Skeletal muscle cell (primary cell): Measurements from ENCODE around the gene APBA2.
"Not testable (repeated sequence)": the region's sequence is repeated elsewhere in the genome, so short reads cannot be mapped to it uniquely, and the experiment has no call there.

Experiments used
- DNase-seq: peaks from one replicate; pipeline ENCODE4 v3.0.0-alpha.2; 2010; ENCODE audit warnings: low read depth
- H3K4me3 ChIP-seq: 2 replicates; pipeline ENCODE4 v1.5.1; 2011; ENCODE audit warnings: low read depth, mild to moderate bottlenecking, control low read depth, low read length, moderate library complexity

APBA2 gene

DNA sequence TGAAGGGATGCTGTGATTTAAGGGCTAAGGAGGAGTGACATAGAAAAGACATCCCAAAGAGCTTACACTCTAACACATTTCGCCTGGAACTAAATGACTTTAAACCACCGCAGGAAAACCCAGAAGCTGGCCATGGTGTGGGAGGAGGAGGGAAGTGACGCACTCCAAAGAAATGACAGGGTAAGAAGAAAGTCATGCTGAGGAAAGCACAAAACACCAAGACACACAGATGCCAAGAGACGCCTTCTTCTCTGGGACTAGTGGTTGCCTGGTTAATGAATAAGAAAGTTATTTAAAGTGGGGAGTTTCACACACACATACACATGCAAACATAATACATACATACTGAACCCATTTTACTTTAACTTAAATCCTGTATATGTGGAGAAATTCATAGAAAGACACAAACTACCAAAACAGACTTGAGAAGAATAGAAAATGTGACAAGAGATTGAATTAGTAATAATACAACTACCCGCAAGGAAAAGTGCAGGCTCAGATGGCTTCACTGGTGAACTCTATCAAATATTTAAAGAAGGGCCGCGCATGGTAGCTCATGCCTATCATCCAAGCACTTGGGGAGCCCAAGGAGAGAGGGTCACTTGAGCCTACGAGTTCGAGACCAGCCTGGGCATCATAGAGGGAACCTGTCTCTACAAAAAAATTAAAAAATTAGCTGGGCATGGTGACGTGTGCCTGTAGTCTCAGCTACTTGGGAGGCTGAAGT lies 258.3 kb downstream of the APBA2 start:
- peak; percentile 36 for DNase-seq
- H3K4me3 ChIP-seq, result no peak overlapping the region

DNA sequence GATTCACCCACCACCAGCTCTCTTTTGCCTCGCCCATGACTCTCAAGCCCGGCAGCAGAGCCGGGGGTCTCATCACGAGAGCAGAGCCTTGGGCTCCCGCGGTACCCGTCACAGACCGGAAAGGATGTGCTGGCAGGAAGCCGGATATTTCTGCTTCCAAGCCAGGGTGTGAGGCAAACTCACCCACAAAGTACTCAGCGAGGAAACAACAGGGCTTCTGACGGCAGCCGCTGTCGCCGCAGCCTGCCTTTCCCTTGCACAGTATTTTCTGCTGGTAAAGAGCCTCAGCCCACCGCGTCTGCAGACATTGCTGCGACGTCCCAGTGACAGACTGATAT lies 263.9 kb downstream of the APBA2 start:
- no peak overlapping the region for H3K4me3 ChIP-seq
- DNase-seq, result no peak

DNA sequence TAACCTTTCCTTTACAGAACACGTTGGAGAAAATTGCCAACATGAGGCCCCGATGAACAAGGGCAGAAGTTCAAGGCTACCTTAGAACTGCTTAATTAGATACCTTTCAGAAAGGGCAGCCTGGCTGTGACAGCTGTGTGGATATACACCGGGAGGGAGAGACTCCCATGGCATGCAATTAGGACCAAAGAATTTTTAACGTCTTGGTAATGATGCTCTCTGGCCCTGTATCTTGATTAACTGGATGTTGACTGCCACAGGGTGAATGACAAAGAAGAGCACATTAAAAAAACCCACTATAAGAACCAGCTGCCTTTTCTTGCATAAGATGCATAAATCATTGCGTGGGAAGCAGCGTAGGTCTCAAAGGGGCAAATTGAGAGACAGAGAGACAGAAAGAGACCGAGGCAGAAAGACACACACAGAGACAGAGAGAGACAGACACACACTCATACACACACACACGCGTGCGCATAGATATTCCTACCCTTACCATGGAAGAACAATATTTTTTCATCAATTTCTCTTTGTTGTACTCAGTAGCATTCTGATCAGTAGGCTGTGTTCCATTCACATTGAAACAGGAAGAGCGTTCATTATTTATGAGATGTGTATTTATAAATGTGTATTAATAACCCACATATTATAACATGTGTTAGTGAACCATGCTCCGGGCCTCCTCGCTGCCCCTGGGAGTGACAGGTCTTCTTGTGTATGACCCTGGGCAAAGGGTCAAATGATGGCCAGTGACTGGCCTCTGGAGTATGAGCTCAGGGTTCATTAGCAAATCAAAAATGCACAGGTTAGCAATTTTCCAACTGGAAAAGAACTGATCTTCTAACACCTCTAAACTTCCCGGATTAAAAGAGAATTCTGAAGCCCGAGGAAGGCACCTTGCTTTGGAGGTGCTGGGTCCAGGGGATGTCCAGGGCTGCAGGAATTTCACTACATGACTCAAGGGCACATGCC lies 265.0 kb downstream of the APBA2 start:
- DNase-seq, result no peak
- no peak overlapping the region for H3K4me3 ChIP-seq

DNA sequence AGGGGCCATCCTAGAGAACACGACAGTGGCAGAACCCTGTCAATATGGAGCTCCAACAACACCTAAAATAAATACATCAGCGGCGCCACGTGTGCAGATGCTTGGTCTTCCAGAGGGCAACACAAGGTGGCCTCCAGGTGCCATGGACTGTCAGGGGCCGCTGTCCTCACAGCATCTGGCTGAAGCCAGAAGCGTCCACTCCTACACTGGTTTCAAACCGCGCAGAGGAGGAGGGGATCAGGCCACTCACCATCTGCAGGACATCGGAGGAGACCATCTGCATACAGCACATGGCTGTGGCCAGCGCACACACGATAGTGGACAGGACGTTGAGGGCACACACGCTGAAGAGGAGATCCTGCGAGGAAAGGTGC lies 265.7 kb downstream of the APBA2 start:
- H3K4me3 ChIP-seq, result no peak overlapping the region

DNA sequence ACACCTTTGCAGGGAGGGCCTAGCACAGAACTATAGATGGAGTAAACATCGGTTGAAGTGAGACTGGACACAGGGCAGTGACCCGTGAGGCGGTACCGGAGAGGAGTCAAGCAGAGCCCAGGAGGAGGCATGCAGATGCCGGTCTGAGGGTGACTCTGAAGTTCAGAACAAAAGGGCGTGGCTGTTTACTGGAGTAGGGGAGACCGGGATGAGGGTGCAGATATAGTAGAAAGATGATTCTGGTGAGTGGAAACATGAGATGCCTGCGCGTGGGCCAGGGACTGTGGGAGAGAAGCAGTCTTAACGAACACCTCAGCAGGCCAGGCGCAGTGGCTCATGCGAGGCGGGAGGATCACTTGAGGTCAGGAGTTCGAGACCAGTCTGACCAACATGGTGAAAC lies 270.7 kb downstream of the APBA2 start:
- no peak overlapping the region for H3K4me3 ChIP-seq

More for the DNA sequence above, 265.7 kb downstream of the APBA2 start:
- no peak for DNase-seq

DNA sequence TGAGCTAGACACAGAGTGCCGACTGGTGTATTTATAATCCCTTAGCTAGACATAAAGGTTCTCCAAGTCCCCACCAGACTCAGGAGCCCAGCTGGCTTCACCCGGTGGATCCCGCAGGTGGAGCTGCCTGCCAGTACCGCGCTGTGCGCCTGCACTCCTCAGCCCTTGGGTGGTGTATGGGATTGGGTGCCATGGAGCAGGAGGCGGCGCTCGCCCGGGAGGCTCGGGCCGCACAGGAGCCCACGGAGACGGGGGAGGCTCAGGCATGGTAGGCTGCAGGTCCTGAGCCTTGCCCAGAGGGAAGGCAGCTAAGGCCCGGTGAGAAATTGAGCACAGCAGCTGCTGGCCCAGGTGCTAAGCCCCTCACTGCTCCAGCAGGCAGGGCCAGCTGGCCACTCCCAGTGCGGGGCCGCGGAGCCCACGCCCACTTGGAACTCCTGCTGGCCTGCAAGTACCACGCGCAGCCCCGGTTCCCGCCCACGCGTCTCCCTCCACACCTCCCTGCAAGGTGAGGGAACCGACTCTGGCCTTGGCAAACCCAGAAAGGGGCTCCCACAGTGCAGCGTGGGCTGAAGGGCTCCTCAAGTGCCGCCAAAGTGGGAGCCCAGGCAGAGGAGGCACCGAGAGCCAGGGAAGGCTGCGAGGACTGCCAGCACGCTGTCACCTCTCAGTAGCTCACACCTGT lies 274.1 kb downstream of the APBA2 start:
- no peak overlapping the region for H3K4me3 ChIP-seq

More for the DNA sequence above, 270.7 kb downstream of the APBA2 start:
- no peak for DNase-seq

DNA sequence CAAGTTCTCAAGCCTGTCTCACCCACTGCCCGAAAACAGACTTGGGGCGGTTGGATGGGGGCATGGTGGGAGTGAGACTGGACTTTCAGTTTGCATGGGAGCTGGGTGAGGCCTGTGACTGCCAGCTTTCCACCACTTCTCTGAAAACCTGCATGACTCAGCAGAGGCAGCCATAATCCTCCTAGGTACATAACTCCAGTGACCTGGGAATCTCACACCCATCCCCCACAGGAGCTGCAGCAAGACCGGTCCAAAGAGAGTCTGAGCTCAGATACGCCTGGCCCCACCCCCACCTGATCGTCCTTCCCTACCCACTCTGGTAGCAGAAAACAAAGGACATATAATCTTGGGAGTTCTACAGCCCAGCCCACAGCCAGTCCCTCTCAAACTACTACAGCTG lies 276.6 kb downstream of the APBA2 start:
- no peak overlapping the region for H3K4me3 ChIP-seq
- no peak for DNase-seq

More for the DNA sequence above, 274.1 kb downstream of the APBA2 start:
- no peak for DNase-seq

DNA sequence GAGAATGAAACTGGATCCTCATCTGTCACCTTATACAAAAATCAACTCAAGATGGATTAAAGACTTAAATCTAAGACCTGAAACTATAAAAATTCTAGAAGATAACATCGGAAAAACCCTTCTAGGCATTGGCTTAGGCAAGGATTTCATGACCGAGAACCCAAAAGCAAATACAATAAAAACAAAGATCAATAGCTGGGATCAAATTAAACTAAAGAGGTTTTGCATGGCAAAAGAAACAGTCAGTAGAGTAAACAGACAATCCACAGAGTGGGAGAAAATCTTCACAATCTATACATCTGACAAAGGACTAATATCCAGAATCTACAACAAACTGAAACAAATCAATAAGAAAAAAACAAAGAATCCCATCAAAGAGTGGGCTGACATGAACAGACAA lies 281.3 kb downstream of the APBA2 start:
- not testable (repeated sequence) for H3K4me3 ChIP-seq, DNase-seq
